Hematopoietic multipotent progenitor cell treated with erythropoietin and hydrocortisone succinate and interleukin-3 and kit ligand, for 8 days (in vitro differentiated cells): Measurements from ENCODE around the gene PPRC1.
A peak's percentile ranks its signal among the peaks of the same experiment; 100 is the strongest.

Experiments
- DNase-seq: peaks from one replicate; pipeline ENCODE4 v3.0.0-alpha.2; 2015

PPRC1 gene, protein sequence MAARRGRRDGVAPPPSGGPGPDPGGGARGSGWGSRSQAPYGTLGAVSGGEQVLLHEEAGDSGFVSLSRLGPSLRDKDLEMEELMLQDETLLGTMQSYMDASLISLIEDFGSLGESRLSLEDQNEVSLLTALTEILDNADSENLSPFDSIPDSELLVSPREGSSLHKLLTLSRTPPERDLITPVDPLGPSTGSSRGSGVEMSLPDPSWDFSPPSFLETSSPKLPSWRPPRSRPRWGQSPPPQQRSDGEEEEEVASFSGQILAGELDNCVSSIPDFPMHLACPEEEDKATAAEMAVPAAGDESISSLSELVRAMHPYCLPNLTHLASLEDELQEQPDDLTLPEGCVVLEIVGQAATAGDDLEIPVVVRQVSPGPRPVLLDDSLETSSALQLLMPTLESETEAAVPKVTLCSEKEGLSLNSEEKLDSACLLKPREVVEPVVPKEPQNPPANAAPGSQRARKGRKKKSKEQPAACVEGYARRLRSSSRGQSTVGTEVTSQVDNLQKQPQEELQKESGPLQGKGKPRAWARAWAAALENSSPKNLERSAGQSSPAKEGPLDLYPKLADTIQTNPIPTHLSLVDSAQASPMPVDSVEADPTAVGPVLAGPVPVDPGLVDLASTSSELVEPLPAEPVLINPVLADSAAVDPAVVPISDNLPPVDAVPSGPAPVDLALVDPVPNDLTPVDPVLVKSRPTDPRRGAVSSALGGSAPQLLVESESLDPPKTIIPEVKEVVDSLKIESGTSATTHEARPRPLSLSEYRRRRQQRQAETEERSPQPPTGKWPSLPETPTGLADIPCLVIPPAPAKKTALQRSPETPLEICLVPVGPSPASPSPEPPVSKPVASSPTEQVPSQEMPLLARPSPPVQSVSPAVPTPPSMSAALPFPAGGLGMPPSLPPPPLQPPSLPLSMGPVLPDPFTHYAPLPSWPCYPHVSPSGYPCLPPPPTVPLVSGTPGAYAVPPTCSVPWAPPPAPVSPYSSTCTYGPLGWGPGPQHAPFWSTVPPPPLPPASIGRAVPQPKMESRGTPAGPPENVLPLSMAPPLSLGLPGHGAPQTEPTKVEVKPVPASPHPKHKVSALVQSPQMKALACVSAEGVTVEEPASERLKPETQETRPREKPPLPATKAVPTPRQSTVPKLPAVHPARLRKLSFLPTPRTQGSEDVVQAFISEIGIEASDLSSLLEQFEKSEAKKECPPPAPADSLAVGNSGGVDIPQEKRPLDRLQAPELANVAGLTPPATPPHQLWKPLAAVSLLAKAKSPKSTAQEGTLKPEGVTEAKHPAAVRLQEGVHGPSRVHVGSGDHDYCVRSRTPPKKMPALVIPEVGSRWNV (N-terminal part only)

DNA sequence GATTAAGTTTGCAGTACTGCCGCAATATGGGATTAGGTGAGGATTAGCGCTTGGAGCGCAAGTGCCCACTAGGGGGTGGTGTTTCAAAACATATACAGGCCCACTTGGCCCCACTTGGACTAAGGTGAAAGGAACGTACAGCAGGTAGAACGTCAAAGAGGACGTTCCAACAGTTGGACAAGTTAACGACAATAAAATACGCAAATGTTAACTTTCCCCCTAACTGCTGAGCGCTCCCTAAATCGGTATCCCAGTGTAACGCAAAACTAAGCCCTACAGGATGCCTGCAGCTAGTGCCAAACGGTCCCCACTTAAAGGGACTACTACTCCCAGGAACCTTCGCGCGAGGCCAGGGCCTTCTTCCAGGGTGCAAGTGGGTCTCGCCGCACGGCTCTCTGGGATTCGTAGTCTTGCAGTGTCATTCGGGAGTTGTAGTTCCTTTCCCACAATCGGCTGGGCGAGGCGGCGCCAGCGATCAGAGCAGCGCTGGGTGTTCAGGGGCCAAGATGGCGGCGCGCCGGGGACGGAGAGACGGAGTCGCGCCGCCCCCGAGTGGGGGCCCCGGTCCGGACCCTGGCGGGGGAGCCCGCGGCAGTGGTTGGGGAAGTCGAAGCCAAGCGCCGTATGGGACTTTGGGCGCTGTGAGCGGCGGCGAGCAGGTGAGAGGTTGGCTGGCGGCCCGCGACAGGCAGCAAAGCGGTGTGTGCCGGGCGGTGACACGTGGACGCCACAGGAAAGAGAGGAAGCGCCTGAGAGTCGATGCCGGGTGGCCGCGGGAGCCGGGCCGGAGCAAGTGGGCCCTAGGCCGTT, at the start of gene PPRC1:
PPRC1 (plus strand) TSS at position 478 of the 810 bp plus-strand sequence; CDS start at position 507, 29 bp downstream.
- DNase-seq = peak; percentile 99

GRCh38 chr10:102083541-102083940, 49.3 kb upstream of the PPRC1 start:
- DNase-seq = peak; percentile 89

DNA sequence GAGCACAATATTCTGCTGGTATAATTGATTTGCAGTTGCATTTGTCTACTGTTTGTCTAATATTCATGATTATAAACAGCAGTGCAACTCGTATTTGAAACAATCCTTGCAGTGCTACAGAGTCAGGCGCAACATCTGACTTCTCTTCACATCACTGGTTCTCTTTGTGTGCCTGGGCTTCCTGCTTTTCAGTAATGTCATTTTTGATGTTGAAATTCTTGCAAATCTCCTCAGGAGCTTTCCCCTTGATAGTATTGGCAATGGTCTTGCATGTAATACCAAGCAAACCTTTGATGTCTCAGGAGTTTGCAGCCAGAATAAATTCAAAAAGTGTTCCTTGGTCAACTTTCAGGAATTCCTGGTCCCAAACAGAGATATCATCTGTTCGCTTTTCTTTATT, 47.5 kb upstream of the PPRC1 start:
- DNase-seq = no peak

DNA sequence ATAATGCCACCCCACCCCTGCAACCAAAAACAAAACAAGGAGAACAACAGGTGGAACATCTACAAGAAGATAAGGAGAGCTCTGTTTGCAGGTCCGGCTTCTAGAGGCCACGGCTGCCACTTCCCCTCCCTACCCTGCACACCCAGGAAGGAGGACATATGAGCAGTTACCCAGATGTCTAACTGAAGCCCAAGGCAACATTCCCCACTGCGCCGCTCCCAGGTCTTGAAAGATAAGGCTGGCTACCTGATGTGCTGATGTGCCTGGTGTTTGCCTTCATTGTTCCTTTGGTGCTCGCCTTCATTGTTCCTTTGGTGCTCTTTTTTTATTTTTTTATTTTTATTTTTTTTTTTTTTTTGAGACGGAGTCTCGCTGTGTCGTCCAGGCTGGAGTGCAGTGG, 46.6 kb upstream of the PPRC1 start:
- peak; percentile 39 for DNase-seq

DNA sequence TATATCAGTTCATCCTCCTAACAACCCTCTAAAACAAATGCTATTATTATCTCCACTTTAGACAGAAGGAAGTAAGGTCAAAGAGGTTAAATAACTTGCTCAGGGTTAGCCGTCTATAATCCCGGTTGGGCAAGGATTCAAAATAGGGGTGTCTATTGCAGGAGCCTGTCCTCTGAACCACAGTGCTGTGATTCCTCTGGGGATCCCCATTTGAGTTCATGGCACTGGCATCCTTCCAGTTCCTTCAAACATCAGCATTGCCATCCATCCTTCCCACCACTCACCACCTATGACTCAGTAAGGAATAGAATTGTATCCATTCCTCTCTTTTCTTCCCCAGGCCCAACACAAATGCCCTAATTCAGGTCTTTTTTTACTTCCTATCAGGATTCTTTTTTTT, 42.1 kb upstream of the PPRC1 start:
- DNase-seq = no peak

- DNase-seq = no peak
Observed at GRCh38 chr10:102096449-102096848, 36.4 kb upstream of the PPRC1 start.

- no peak for DNase-seq
Observed at GRCh38 chr10:102101152-102101551, 31.7 kb upstream of the PPRC1 start.

GRCh38 chr10:102102421-102102820, 30.4 kb upstream of the PPRC1 start:
- no peak for DNase-seq

- no peak for DNase-seq
Observed at GRCh38 chr10:102106998-102107397, 25.8 kb upstream of the PPRC1 start.

DNA sequence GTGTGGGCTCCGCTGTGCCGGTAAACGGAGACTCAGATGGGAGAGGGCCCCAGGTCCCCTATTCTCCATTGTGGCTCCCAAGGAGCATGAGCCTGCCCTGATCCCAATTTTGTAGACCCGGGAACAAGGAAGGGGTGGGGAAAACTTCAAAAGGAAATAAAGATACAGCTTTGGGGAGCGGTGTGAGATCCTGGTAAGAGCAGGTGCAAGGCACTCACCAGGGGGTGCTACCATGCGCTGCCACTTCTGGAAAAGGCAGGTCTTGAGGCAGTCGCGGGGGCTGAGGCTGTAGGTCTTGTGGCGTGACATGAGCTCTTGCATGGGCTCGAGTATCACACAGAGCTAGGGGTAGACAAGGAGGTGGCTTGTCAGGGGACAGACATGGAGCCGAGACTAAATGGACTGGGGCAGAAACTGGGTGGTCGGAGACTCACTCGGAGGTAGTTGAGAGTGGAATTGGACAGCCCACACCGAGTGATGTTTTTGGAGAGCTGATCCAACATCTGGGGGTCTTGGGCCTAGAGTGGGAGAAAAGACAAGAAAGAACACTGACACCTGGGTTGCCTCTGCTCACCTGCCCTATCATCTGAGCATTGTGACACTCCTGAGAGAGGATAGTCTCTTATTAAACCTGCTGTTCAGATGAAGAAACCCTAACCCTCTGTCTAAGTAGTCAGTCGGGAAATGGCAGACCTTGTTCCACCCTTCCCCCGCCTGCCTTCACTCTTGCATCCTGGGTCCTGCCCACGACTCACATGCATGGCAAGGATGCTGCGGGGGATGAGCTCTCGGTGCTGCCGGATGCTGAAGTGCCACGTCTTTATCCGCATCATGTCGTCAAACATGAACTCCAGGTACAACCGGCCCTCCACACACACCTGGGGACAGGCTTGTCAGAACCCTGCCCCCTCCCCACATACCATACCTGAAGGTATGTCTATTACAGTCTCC, 23.4 kb upstream of the PPRC1 start:
- DNase-seq = no peak

DNA sequence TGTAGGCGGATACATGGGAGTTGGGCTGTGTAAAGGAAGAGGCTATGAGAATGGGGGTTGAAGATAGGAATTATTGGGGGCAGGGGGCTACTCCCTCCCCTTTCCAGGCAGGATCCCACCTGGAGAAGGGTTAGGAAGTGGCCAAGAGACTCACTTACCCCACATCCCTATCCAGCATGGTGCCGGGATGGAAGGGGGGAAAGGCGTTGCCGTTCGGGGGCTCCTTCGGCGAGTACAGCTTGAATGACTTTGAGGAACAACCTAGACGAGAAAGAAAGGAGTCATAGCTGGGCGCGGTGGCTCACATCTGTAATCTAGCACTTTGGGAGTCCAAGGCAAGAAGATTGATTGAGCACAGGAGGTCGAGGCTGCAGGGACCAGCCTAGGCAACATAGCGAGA, 21.6 kb upstream of the PPRC1 start:
- no peak for DNase-seq

DNA sequence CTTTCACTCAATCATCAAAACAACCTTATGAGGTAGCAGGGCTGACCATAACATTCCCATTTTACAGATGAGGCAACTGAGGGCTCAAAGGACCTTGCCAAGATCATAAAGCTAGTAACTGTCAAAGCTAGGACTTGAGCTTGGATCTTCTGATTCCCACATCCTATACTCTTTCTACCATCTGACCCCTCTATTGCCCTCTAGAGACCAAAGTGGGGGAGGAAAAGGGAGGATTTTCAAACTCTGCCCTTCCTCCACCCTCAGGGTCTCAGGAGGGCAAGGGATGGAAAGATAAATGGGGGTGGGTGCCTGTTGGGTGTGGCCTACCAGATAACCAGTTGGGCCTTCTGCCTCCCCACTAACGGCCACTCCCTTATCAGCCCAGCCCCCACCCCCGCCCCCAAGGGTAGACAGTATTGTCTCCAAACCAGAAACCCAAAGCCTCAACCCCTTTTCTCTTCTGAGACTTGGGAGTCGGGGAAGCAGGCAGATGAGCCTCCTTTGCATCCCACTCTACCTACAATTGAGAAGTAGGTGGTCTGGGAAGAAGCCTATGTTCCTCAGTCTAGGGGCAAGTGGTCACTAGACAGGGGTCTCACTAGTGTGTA, 20.5 kb upstream of the PPRC1 start:
- DNase-seq = peak; percentile 99

- DNase-seq = peak; percentile 83
Observed at GRCh38 chr10:102113261-102113955, 19.4 kb upstream of the PPRC1 start.

- peak; percentile 65 for DNase-seq
Observed at GRCh38 chr10:102113956-102114857, 18.6 kb upstream of the PPRC1 start.

DNA sequence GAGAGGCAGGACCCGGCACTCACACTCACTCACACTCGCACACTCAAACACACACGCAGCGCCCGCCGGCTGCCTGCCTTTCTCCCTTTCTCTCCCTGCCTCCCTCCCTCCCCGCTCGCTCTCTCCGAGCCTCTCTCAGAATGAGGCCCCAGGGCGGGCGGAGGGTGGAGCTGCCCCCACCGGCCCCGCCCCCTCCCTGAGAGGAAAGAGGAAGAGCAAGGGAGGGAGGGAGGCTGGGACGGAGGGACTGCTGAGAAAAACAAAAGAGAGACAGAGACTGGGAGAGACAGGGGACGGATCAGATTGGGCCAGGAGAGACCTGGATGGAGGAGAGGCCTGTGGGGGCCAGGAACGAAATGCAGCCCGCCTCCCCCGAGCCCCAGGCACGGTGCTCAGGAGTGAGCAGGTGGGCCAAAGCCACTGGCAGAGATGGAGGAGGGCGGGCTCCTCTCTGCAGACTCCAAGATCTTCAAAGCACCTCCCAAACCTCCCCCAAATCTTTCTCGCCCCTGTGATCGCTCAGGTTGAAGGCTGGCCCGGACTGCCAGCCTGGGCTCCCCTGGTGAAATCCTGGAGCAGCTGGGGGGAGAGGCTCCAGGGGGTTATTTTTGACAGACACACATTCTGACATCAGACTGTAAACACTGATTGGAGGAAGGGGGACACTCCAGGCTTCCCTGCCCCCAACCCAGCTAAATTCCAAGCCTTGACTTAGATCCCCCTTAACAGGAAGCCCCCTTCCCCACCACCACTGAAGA, 17.8 kb upstream of the PPRC1 start:
- DNase-seq = peak; percentile 94

- no peak for DNase-seq
Observed at GRCh38 chr10:102115775-102116174, 17.1 kb upstream of the PPRC1 start.

GRCh38 chr10:102116656-102117055, 16.2 kb upstream of the PPRC1 start:
- DNase-seq = no peak
